Heart left ventricle (tissue), 16 donors: ENCODE results near the gene FAT3. TPM values are rescaled to one million over a fixed set of nuclear protein-coding genes. Genes with fewer than 3 reads are reported as not detected.

ENCODE experiments used
- ATAC-seq, 4 donors: fragments of 200-7000 bp; cut with Tn5 transposase; one replicate each; pipeline ENCODE4 v1.9.1; 2020 to 2022; ENCODE audit warnings: moderate library complexity in 4 of 4, mild to moderate bottlenecking in 3 of 4, moderate number of reproducible peaks in 1 of 4
- DNase-seq, 5 donors: peaks; one replicate each; pipeline ENCODE4 v3.0.0-alpha.2; 2020
- H3K27ac ChIP-seq, 12 donors: fragments of 200-600 bp; sonication (generic) in 4 of 12; one replicate each; pipeline versions ENCODE4 v1.5.0 to v1.8.0; 2016 to 2022; ENCODE audit warnings: mild to moderate bottlenecking in 2 of 12
- H3K27me3 ChIP-seq, 9 donors: fragments of 200-600 bp; sonication (generic) in 2 of 9; one replicate each; pipeline versions ENCODE4 v1.5.1 to v1.8.0; 2016 to 2022; ENCODE audit warnings: mild to moderate bottlenecking in 3 of 9
- H3K36me3 ChIP-seq, 9 donors: fragments of 200-600 bp; sonication (generic) in 2 of 9; one replicate each; pipeline versions ENCODE4 v1.5.0 to v1.8.0; 2018 to 2022; ENCODE audit warnings: mild to moderate bottlenecking in 2 of 9
- H3K4me1 ChIP-seq, 12 donors: fragments of 200-600 bp; sonication (generic) in 4 of 12; one replicate each; pipeline versions ENCODE4 v1.5.0 to v1.8.0; 2016 to 2022; ENCODE audit warnings: mild to moderate bottlenecking in 3 of 12
- H3K4me3 ChIP-seq, 12 donors: fragments of 200-600 bp; sonication (generic) in 4 of 12; one replicate each; pipeline versions ENCODE4 v1.5.0 to v1.8.0; 2017 to 2022; ENCODE audit warnings: mild to moderate bottlenecking in 9 of 12, moderate library complexity in 4 of 12
- H3K9me3 ChIP-seq, 12 donors: fragments of 200-600 bp; sonication (generic) in 4 of 12; one replicate each; pipeline versions ENCODE4 v1.5.0 to v1.8.0; 2016 to 2022; ENCODE audit warnings: mild to moderate bottlenecking in 1 of 12
- CTCF ChIP-seq, 12 donors: fragments of 200-600 bp; sonication (generic) in 4 of 12; IDR thresholded peaks; one replicate each; pipeline versions ENCODE4 v1.5.0 to v1.8.0; 2018 to 2022; ENCODE audit warnings: antibody characterized with exemption in 12 of 12, mild to moderate bottlenecking in 5 of 12
- POLR2A ChIP-seq, 2 donors: fragments of 450-650 bp; IDR thresholded peaks; one replicate each; pipeline ENCODE4 v1.6.1; 2017; ENCODE audit warnings: antibody characterized with exemption in 2 of 2, mild to moderate bottlenecking in 2 of 2, moderate library complexity in 2 of 2
- WGBS, 4 donors: extraction: QIAGEN DNeasy Blood & Tissue Kit in 2 of 4; methylation state at CpG; one replicate each; pipeline versions ENCODE4 v1.1.5 to v1.1.7; 2013 to 2018; 5-methylcytosine and 5-hydroxymethylcytosine counted together
- intact Hi-C, 10 donors: fragments of 100-400 bp; cut with DNase I; formaldehyde crosslinking; loops; one replicate each; pipeline versions ENCODE4 v1.11.1 to v1.14.2; 2022
- polyA plus RNA-seq, 2 donors: library from polyadenylated mRNA; stranded (reverse); fragments of 200-250 nt; gene quantifications; one replicate each; pipeline ENCODE4 v1.2.3, GENCODE V29; 2013
- total RNA-seq, 9 donors: library from RNA; depleted of rRNA in 2 of 9; stranded (reverse); fragments of >200 nt in 2 of 9; fragmentation: NEBNext Ultra II Directional in 3 of 9; extraction: Animal tissue kit (Norgen Biotek cat#: 25700) in 3 of 9; gene quantifications; one replicate each; pipeline versions ENCODE4 v1.1.0 to v1.2.4, GENCODE V29; 2016 to 2023
- donor health status: ischemic (EF 13 %, LVEDD 7.1; RV severe dilation, severe dysfunction).
- donor health status: healthy with polysubstance abuse.
- donor health status: DM: no; HTN: yes; CAD: no.
- donor health status: DM: no; HTN: no; CAD: no.
- donor health status: ischemic (EF 25% LVEDD 6.9; RV normal size, moderate dysfunction).
- donor health status: ischemic (EF 25% LVEDD 5.7; RV mildly dilated, moderate dysfunction).
- donor health status: healthy.
- donor health status: DM: yes; HTN: yes; CAD: no.
- donor health status: ischemic (EF 35%, LVEDD 5.7; RV mildly dilated, moderate dysfunction).
- donor health status: nonischemic (EF 11% LVEDD 7.7; RV severe dilation, severe dysfunction).
- donor health status: DM: yes; HTN: yes; CAD: no.
- donor health status: PGD.
- donor health status: ischemic (EF 29% LVEDD 5.4; RV normal size, mild dysfunction).
- donor health status: nonischemic (EF 23%, LVEDD 6.1; RV moderate dilation, normal function).

FAT3 gene
- total and polyA plus RNA-seq, 11 donors = under 0.01 to 2.2 (median 0.11) TPM; not detected in 1

GRCh38 chr11:92264350-92264749, 39.7 kb downstream of the FAT3 start:
- WGBS, 4 donors = 67 to 79% (median 75%) methylated on average over 2 of the region's 2 CpGs
- intact Hi-C loops = no loop called here
- no peak overlapping the region for H3K4me3 ChIP-seq
- no peak overlapping the region for H3K27ac ChIP-seq
- ATAC-seq = no peak
- no peaks in the 10 kb centered on the region for H3K4me1 ChIP-seq
- no peak for TF ChIP-seq CTCF (IDR thresholded peaks at IDR 0.05)
- TF ChIP-seq POLR2A (IDR thresholded peaks at IDR 0.05) = no peak
- H3K27me3 ChIP-seq = no peaks in the 10 kb centered on the region
- no peaks in the 10 kb centered on the region for H3K36me3 ChIP-seq
- DNase-seq = no peak
- H3K9me3 ChIP-seq = no peaks in the 10 kb centered on the region

- Histone ChIP-seq H3K27me3 (no peaks in the 10 kb centered on the region), H3K36me3 (no peaks in the 10 kb centered on the region), H3K4me1 (no peaks in the 10 kb centered on the region), H3K4me3 (no peak overlapping the region), H3K9me3 (no peaks in the 10 kb centered on the region), H3K27ac (no peak overlapping the region)
- intact Hi-C loops = no loop called here
- 86 to 90% (median 89%) methylated on average over 4 of the region's 4 CpGs for WGBS, 4 donors
- no peak for TF ChIP-seq CTCF (IDR thresholded peaks at IDR 0.05)
- no peak for TF ChIP-seq POLR2A (IDR thresholded peaks at IDR 0.05)
- no peak for ATAC-seq
- DNase-seq = no peak
Measured at GRCh38 chr11:92266806-92267205, 42.2 kb downstream of the FAT3 start.

GRCh38 chr11:92267278-92267677, 42.7 kb downstream of the FAT3 start:
- ATAC-seq (no peak), DNase-seq (no peak)
- WGBS, 4 donors = 85 to 89% (median 86%) methylated on average over 2 of the region's 2 CpGs
- Histone ChIP-seq H3K27me3 (no peaks in the 10 kb centered on the region), H3K36me3 (no peaks in the 10 kb centered on the region), H3K9me3 (no peaks in the 10 kb centered on the region), H3K4me1 (no peaks in the 10 kb centered on the region), H3K27ac (no peak overlapping the region), H3K4me3 (no peak overlapping the region)
- TF ChIP-seq CTCF (IDR thresholded peaks at IDR 0.05) (no peak), POLR2A (IDR thresholded peaks at IDR 0.05) (no peak)
- intact Hi-C loops = no loop called here

GRCh38 chr11:92267968-92268367, 43.4 kb downstream of the FAT3 start:
- ATAC-seq (no peak), DNase-seq (no peak)
- no peaks in the 10 kb centered on the region for H3K27me3 ChIP-seq
- TF ChIP-seq CTCF (IDR thresholded peaks at IDR 0.05) (no peak), POLR2A (IDR thresholded peaks at IDR 0.05) (no peak)
- no peaks in the 10 kb centered on the region for H3K4me1 ChIP-seq
- H3K36me3 ChIP-seq = no peaks in the 10 kb centered on the region
- no peaks in the 10 kb centered on the region for H3K9me3 ChIP-seq
- no peak overlapping the region for H3K4me3 ChIP-seq
- intact Hi-C loops = no loop called here
- no peak overlapping the region for H3K27ac ChIP-seq
